ENCODE data around the gene MSRB2.

MSRB2 gene

GRCh38 chr10:23111517-23112286 is 16.3 kb downstream of the MSRB2 start:
- in situ Hi-C loops (cut with HindIII; ENCODE audit: low sequenced_read_pairs): no loop called here

- in situ Hi-C loops (cut with HindIII; ENCODE audit: low sequenced_read_pairs): no loop called here
These were observed 19.0 kb downstream of the MSRB2 start for GRCh38 chr10:23114228-23114850.

DNA sequence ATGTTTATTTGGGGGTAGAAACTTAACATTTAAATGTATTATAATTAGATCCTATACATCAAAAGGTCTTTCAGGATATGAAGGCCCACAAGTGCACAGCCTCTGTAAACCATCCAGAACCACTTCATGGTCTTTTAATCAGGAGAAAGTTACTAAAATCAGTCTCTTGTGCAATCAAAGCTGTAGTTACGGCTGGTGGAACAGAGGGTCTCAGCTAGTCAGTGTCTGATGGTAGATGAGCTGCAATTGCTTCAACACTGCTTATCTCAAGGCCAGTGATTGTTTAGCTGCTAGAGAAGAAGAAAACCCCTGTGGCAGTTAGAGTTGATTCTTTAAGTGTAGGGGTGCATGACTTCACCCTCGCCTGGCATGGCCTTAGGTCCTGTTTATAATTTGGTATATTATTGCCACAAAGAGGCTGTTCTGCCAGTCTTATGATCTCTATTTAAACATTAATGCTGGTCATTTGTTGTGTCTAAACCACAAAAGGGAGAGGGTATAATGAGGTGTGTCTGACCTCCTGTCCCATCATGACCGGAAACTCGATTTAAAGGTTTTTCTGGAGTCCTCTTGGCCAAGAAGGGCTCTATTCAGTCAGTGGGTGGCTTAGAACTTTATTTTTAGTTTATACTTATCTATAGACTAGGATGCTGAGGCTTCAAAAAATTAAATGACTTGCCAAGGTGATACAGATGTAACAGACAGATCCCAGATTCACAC is 21.3 kb downstream of the MSRB2 start:
- in situ Hi-C loops (cut with HindIII; ENCODE audit: low sequenced_read_pairs): no loop called here

DNA sequence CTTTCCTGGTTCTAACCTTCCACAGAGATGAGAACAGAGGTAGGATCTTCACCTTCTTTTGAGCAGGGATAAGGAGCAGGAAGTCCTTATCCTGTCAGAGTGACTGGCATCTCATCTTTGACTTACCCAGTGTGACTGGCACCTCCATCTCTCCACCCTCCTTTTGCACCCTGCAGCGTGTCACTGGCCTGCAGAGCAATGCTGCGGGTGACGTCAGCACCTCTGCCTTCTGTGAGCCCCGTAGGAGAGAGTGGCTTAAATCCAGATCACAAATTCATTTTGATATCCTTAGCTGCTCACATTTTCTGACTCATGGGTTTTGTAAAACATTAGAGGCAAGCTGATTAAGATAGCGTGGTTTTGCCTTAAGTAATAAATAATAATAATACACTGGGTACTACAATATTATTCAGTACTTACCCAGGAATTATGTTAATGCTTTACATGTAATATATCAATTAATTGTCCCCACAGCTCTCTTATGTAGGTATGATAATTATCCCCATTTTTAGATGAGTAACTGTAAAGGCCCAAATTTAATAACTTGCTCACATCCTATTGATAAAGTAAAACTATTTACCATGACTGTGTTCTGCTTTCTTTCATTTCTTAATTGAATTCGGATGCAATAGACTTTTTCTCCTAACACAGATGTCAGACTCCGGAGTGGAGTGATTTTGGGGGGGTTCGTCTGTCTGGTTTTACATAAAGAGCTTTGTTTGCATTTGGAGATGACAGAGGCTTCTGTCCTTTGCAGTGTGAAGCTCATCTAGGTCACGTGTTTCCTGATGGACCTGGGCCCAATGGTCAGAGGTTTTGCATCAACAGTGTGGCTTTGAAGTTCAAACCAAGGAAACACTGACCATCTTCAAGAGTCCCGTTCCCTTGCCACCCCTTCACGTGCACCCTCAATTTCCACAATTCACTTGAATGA is 24.9 kb downstream of the MSRB2 start:
- in situ Hi-C loops (cut with HindIII; ENCODE audit: low sequenced_read_pairs): no loop called here

DNA sequence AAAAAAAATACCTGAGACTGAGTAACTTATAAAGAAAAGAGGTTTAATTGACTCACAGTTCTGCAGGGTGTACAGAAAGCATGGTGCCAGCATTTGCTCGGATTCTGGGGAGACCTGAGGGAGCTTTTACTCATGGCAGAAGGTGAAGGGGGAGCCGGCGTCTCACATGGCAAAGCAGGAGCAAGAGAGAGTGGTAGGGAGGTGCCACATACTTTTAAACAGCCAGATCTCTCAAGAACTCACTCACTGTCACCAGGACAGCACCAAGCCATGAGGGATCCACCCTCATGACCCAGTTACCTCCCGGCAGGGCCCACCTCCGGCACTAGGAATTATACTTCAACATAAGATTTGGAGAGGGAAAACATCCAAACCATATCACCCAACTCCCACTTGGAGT is 25.8 kb downstream of the MSRB2 start:
- in situ Hi-C loops (cut with HindIII; ENCODE audit: low sequenced_read_pairs): no loop called here

DNA sequence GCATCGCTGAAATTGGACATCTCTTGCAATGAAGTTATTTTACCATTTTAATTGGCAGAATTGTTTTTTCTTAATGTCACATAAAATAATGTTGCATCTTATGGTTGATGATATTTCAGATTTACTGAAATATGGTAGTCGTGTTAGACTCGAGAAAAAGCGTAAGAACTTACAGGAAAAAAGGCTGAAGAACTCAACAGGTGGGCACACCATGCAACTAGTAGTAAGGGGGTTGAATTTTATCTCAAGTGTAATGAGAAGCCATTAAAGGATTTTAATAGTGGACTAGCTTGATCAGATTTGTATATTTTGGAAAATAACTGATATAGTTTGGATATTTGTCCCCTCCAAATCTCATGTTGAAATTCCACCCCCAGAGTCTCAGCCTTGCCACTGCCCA is 41.1 kb downstream of the MSRB2 start:
- in situ Hi-C loops (cut with HindIII; ENCODE audit: low sequenced_read_pairs): no loop called here

GRCh38 chr10:23139677-23140076 is 44.3 kb downstream of the MSRB2 start:
- in situ Hi-C loops (cut with HindIII; ENCODE audit: low sequenced_read_pairs): no loop called here

DNA sequence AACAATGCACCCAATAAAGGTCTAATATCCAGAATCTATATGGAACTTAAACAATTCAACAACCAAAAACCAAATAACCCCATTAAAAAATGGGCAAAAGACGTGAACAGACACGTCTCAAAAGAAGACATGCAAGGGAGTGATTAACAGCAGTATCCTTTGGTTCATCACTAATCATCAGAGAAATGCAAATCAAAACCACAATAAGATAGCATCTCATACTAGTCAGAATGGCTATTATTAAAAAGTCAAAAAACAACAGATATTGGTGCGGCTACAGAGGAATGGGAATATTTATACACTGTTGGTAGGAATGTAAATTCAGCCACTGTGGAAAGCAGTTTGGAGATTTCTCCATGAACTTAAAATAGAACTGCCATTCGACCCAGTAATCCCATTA is 46.6 kb downstream of the MSRB2 start:
- in situ Hi-C loops (cut with HindIII; ENCODE audit: low sequenced_read_pairs): no loop called here

DNA sequence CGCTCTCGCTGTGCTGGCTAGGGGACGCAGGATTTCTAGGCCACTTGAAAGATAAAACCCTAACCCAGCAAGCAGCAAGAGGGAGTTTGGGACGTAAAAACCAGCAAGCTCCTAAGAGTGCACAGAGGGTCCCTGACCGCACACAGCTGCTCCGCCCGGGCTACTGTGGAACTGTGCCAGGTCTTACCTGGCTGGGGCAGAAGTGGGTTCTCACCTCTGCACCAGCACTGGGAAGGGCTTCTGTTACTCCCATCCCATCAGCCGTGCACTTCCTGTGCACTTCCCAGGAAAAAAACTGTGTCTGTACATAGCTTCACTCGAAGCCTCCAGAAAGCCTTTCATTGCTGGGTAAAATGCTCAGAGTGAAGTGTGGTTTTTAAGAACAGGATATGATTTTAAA is 50.9 kb downstream of the MSRB2 start:
- in situ Hi-C loops (cut with HindIII; ENCODE audit: low sequenced_read_pairs): no loop called here

- in situ Hi-C loops (cut with HindIII; ENCODE audit: low sequenced_read_pairs): no loop called here
These were observed 51.7 kb downstream of the MSRB2 start for GRCh38 chr10:23147035-23147434.

- in situ Hi-C loops (cut with HindIII; ENCODE audit: low sequenced_read_pairs): no loop called here
These were observed 52.8 kb downstream of the MSRB2 start for GRCh38 chr10:23148214-23148613.

- in situ Hi-C loops (cut with HindIII; ENCODE audit: low sequenced_read_pairs): no loop called here
These were observed 54.7 kb downstream of the MSRB2 start for GRCh38 chr10:23150091-23150490.

- in situ Hi-C loops (cut with HindIII; ENCODE audit: low sequenced_read_pairs): no loop called here
These were observed 55.2 kb downstream of the MSRB2 start for GRCh38 chr10:23150610-23151009.

- in situ Hi-C loops (cut with HindIII; ENCODE audit: low sequenced_read_pairs): no loop called here
These were observed 55.7 kb downstream of the MSRB2 start for GRCh38 chr10:23151071-23151470.

- in situ Hi-C loops (cut with HindIII; ENCODE audit: low sequenced_read_pairs): no loop called here
These were observed 59.8 kb downstream of the MSRB2 start for GRCh38 chr10:23155169-23155568.

GRCh38 chr10:23156447-23157150 is 61.2 kb downstream of the MSRB2 start:
- in situ Hi-C loops (cut with HindIII; ENCODE audit: low sequenced_read_pairs): no loop called here

GRCh38 chr10:23157239-23157681 is 61.9 kb downstream of the MSRB2 start:
- in situ Hi-C loops (cut with HindIII; ENCODE audit: low sequenced_read_pairs): no loop called here

- in situ Hi-C loops (cut with HindIII; ENCODE audit: low sequenced_read_pairs): no loop called here
These were observed 62.5 kb downstream of the MSRB2 start for GRCh38 chr10:23157691-23158369.

- in situ Hi-C loops (cut with HindIII; ENCODE audit: low sequenced_read_pairs): no loop called here
These were observed 63.0 kb downstream of the MSRB2 start for GRCh38 chr10:23158370-23158769.

All from endothelial cell of hepatic sinusoid (primary cell).